HCT116 (cell line): ENCODE measurements around the gene IPO11. TPM values are rescaled to one million over a fixed set of nuclear protein-coding genes. Genes with fewer than 3 reads are reported as not detected.

Experiments
- ATAC-seq: fragments of 200-7000 bp; cut with Tn5 transposase; 2 replicates; pipeline ENCODE4 v1.9.1; 2020; ENCODE audit warnings: mild to moderate bottlenecking, moderate library complexity
- BruUV-seq: library from RNA; stranded (reverse); fragments of 400-500 nt; replicated peaks from 2 replicates; lab custom pipeline; 2021; lab: Mats Ljungman, UMichigan
- CTCF ChIA-PET: fragments of 300-600 bp; sonication (Branson Sonifier 250); formaldehyde crosslinking; loops from one replicate; lab custom pipeline; 2021; ENCODE audit warnings: antibody characterized with exemption; lab: Charles Lee
- POLR2A ChIA-PET: fragments of 300-600, 350-600 bp; sonication (Branson Sonifier 250); formaldehyde crosslinking; loops from one replicate; lab custom pipeline; 2021; ENCODE audit warnings: antibody characterized with exemption; lab: Charles Lee
- RAD21 ChIA-PET, 2 experiments: fragments of 300-600 bp; sonication (Branson Sonifier 250); formaldehyde crosslinking; loops; one replicate each; lab custom pipeline; 2023; ENCODE audit warnings: low total read pairs in 2 of 2; ENCODE audit not compliant: uncharacterized antibody in 2 of 2, unreplicated experiment in 2 of 2, low non-redundant PET in 1 of 2; lab: Charles Lee
- DNase-seq: peaks from one replicate; pipeline ENCODE4 v3.0.0-alpha.2; 2010; ENCODE audit warnings: low read depth, low spot score
- H2AFZ ChIP-seq: fragments of 200-600 bp; shearing (Covaris generic), sonication (generic); 2 replicates; pipeline ENCODE4 v1.6.1; 2017; ENCODE audit warnings: low read depth, mixed run types, mixed read lengths, antibody characterized with exemption, low read length; ENCODE audit not compliant: poor library complexity, severe bottlenecking
- H3K27ac ChIP-seq: 2 replicates; pipeline ENCODE4 v1.5.1; 2012; ENCODE audit warnings: low read depth, low read length
- H3K27me3 ChIP-seq: fragments of 200-600 bp; sonication (generic); 2 replicates; pipeline ENCODE4 v1.6.1; 2016; ENCODE audit warnings: mixed run types, low read length, mixed read lengths; ENCODE audit not compliant: insufficient read depth
- H3K36me3 ChIP-seq, 2 experiments: fragments of 200-500 bp in 1 of 2; fragments of 200-600 bp in 1 of 2; sonication (Bioruptor generic) in 1 of 2; sonication (generic) in 1 of 2; 2 replicates each; pipeline versions ENCODE4 v1.5.1 to v1.6.1; 2014 to 2016; ENCODE audit warnings: low read length in 2 of 2, inconsistent platforms in 1 of 2, mixed read lengths in 1 of 2, mixed run types in 1 of 2; ENCODE audit not compliant: insufficient read depth in 2 of 2, control insufficient read depth in 1 of 2
- H3K4me1 ChIP-seq, 2 experiments: fragments of 200-600 bp in 1 of 2; sonication (generic) in 1 of 2; 2 replicates each; pipeline versions ENCODE4 v1.5.1 to v1.6.1; 2012 to 2017; ENCODE audit warnings: low read length in 2 of 2, inconsistent platforms in 1 of 2, mild to moderate bottlenecking in 1 of 2, mixed read lengths in 1 of 2, mixed run types in 1 of 2, moderate library complexity in 1 of 2; ENCODE audit not compliant: insufficient read depth in 2 of 2, control insufficient read depth in 1 of 2
- H3K4me2 ChIP-seq: fragments of 200-600 bp; sonication (generic); 2 replicates; pipeline ENCODE4 v1.6.1; 2017; ENCODE audit warnings: mixed run types, low read length, mixed read lengths
- H3K4me3 ChIP-seq, 2 experiments: fragments of 200-600 bp in 1 of 2; sonication (generic) in 1 of 2; replicated peaks in 1 of 2; 2 replicates each; pipeline ENCODE4 v1.5.1; 2011 to 2016; ENCODE audit warnings: low read length in 2 of 2, control low read depth in 1 of 2, low read depth in 1 of 2, mild to moderate bottlenecking in 1 of 2, mixed read lengths in 1 of 2, mixed run types in 1 of 2
- H3K79me2 ChIP-seq: fragments of 200-600 bp; sonication (generic); 2 replicates; pipeline ENCODE4 v1.6.1; 2017; ENCODE audit warnings: mild to moderate bottlenecking, mixed run types, low read length, moderate library complexity, mixed read lengths; ENCODE audit not compliant: insufficient read depth
- H3K9ac ChIP-seq: fragments of 200-600 bp; sonication (generic); 2 replicates; pipeline ENCODE4 v1.6.1; 2016; ENCODE audit warnings: low read length, mixed read lengths
- H3K9me2 ChIP-seq: fragments of 200-600 bp; sonication (generic), shearing (Covaris generic); 2 replicates; pipeline ENCODE4 v1.6.1; 2017; ENCODE audit warnings: mixed run types, mild to moderate bottlenecking, moderate library complexity; ENCODE audit not compliant: insufficient read depth
- H3K9me3 ChIP-seq, 2 experiments: fragments of 200-500 bp in 1 of 2; fragments of 200-600 bp in 1 of 2; sonication (Bioruptor generic) in 1 of 2; sonication (generic) in 1 of 2; 2 replicates each; pipeline ENCODE4 v1.6.1; 2014 to 2017; ENCODE audit warnings: low read length in 2 of 2, mixed read lengths in 2 of 2, inconsistent platforms in 1 of 2, low read depth in 1 of 2, mild to moderate bottlenecking in 1 of 2, mixed run types in 1 of 2, moderate library complexity in 1 of 2; ENCODE audit not compliant: control insufficient read depth in 1 of 2, insufficient read depth in 1 of 2
- H4K20me1 ChIP-seq: fragments of 200-600 bp; sonication (generic), shearing (Covaris generic); 2 replicates; pipeline ENCODE4 v1.6.1; 2017; ENCODE audit warnings: mixed run types, mild to moderate bottlenecking, moderate library complexity; ENCODE audit not compliant: insufficient read depth
- EGR1 ChIP-seq: IDR thresholded peaks from 2 replicates; pipeline ENCODE4 v1.6.1; 2012; ENCODE audit warnings: low read depth
- ELF1 ChIP-seq: IDR thresholded peaks from 2 replicates; pipeline ENCODE4 v1.6.1; 2012; ENCODE audit warnings: low read depth, borderline replicate concordance
- EZH2 ChIP-seq: fragments of 200-600 bp; sonication (generic); IDR thresholded peaks from 2 replicates; pipeline ENCODE4 v1.6.1; 2017; ENCODE audit warnings: antibody characterized with exemption, mixed run types
- FOSL1 ChIP-seq: IDR thresholded peaks from 2 replicates; pipeline ENCODE4 v1.6.1; 2012; ENCODE audit warnings: low read depth
- JUND ChIP-seq: IDR thresholded peaks from 2 replicates; pipeline ENCODE4 v1.6.1; 2012
- POLR2AphosphoS5 ChIP-seq: IDR thresholded peaks from 2 replicates; pipeline ENCODE4 v1.6.1; 2011; ENCODE audit warnings: mild to moderate bottlenecking, low read depth, low read length, moderate library complexity
- SP1 ChIP-seq: IDR thresholded peaks from 2 replicates; pipeline ENCODE4 v1.6.1; 2012; ENCODE audit warnings: low read depth
- SRF ChIP-seq: IDR thresholded peaks from 2 replicates; pipeline ENCODE4 v1.6.1; 2012; ENCODE audit warnings: low read depth
- TCF7L2 ChIP-seq: IDR thresholded peaks from 2 replicates; pipeline ENCODE4 v1.7.0; 2011; ENCODE audit warnings: borderline replicate concordance, inconsistent platforms; ENCODE audit not compliant: insufficient read depth, insufficient read length; ENCODE audit errors: extremely low read depth
- YY1 ChIP-seq: IDR thresholded peaks from 2 replicates; pipeline ENCODE4 v1.6.1; 2011; ENCODE audit warnings: low read length, low read depth, moderate library complexity, mild to moderate bottlenecking; ENCODE audit not compliant: insufficient replicate concordance; ENCODE audit errors: extremely low read depth
- ZNF274 ChIP-seq: fragments of 200-500 bp; sonication (Bioruptor generic); IDR thresholded peaks from 2 replicates; pipeline ENCODE4 v1.6.1; 2014; ENCODE audit warnings: mild to moderate bottlenecking, low read depth, low read length, inconsistent platforms
- intact Hi-C: fragments of 100-400 bp; cut with micrococcal nuclease; formaldehyde crosslinking; loops from 2 replicates; pipeline ENCODE4 v1.10.0; 2022
- total RNA-seq: library from RNA; stranded (reverse); gene quantifications from one replicate; pipeline ENCODE4 v1.2.1, GENCODE V29; 2021; ENCODE audit not compliant: unreplicated experiment
- TF ChIP-seq, protein P1 (sequence below): IDR thresholded peaks from 2 replicates; pipeline ENCODE4 v1.6.1; 2012
- TF ChIP-seq, protein P2 (sequence below): IDR thresholded peaks from 2 replicates; pipeline ENCODE4 v1.6.1; 2011; ENCODE audit warnings: mild to moderate bottlenecking, low read length, moderate library complexity; ENCODE audit not compliant: insufficient replicate concordance; ENCODE audit errors: extremely low read depth
- TF ChIP-seq, protein P3 (sequence below), 3 experiments: fragments of 200-600 bp in 1 of 3; sonication (generic) in 1 of 3; IDR thresholded peaks in 2 of 3; conservative IDR thresholded peaks in 1 of 3; 2 replicates each; pipeline ENCODE4 v1.5.1; 2012 to 2017; ENCODE audit warnings: low read depth in 2 of 3, low read length in 2 of 3, antibody characterized with exemption in 1 of 3, borderline replicate concordance in 1 of 3, control low read depth in 1 of 3, mild to moderate bottlenecking in 1 of 3, mixed read lengths in 1 of 3, mixed run types in 1 of 3, moderate library complexity in 1 of 3; ENCODE audit not compliant: insufficient read depth in 1 of 3

Gene IPO11
- total RNA-seq, 1 experiment from 2014 or later, result 55.1 TPM

DNA sequence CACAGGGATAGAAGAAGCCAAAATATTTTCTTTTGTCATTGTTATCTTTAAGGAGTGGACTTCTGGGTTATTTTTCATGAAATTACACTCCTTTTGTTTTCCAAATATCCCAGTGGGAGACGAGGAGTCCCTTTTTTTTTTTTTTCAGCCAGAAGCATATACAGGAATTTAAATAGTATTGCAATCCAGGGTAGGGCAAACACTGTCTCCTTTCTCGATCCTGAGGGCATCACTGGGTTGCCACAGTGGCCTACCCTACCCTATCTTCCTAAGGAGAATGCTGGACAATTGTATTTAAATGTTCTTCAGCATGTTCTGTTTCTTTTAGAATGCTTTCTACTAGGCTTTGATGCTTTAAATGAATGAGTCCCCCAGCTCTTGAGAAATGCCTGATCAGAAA, 214.0 kb downstream of the IPO11 start:
- no peak overlapping the region for H3K4me3 ChIP-seq
- intact Hi-C loops, result no loop called here
- DNase-seq (no peak), ATAC-seq (no peak)
- no peaks in the 10 kb centered on the region for H3K4me1 ChIP-seq
- ChIA-PET POLR2A (no interaction called here), CTCF (no interaction called here), RAD21 (no interaction called here)
- H2AFZ ChIP-seq, result no peak overlapping the region
- H3K79me2 ChIP-seq, result no peaks in the 10 kb centered on the region
- no peak overlapping the region for H3K4me2 ChIP-seq
- no TSS peak for BruUV-seq
- no peaks in the 10 kb centered on the region for H3K27me3 ChIP-seq
- H3K9ac ChIP-seq, result no peak overlapping the region
- H3K36me3 ChIP-seq, result peaks cover 0 to 12% of the 10 kb centered on the region in 2 experiments; a peak in 2 of 4 replicates
- no peak overlapping the region for H3K27ac ChIP-seq
- H3K9me2 ChIP-seq, result no peaks in the 10 kb centered on the region
- H3K9me3 ChIP-seq, result no peaks in the 10 kb centered on the region
- TF ChIP-seq SP1, result no peak
- TF ChIP-seq EZH2, result no peak
- TF ChIP-seq SRF, result no peak
- TF ChIP-seq ZNF274, result no peak
- no peak for TF ChIP-seq POLR2AphosphoS5
- TF ChIP-seq ELF1, result no peak
- TF ChIP-seq, protein P1, sequence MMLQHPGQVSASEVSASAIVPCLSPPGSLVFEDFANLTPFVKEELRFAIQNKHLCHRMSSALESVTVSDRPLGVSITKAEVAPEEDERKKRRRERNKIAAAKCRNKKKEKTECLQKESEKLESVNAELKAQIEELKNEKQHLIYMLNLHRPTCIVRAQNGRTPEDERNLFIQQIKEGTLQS, result no peak
- TF ChIP-seq, protein P2, sequence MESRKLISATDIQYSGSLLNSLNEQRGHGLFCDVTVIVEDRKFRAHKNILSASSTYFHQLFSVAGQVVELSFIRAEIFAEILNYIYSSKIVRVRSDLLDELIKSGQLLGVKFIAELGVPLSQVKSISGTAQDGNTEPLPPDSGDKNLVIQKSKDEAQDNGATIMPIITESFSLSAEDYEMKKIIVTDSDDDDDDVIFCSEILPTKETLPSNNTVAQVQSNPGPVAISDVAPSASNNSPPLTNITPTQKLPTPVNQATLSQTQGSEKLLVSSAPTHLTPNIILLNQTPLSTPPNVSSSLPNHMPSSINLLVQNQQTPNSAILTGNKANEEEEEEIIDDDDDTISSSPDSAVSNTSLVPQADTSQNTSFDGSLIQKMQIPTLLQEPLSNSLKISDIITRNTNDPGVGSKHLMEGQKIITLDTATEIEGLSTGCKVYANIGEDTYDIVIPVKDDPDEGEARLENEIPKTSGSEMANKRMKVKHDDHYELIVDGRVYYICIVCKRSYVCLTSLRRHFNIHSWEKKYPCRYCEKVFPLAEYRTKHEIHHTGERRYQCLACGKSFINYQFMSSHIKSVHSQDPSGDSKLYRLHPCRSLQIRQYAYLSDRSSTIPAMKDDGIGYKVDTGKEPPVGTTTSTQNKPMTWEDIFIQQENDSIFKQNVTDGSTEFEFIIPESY, result no peak
- TF ChIP-seq TCF7L2, result no peak
- TF ChIP-seq YY1, result no peak
- TF ChIP-seq JUND, result no peak
- no peak for TF ChIP-seq FOSL1
- TF ChIP-seq EGR1, result no peak
- TF ChIP-seq, protein P3, sequence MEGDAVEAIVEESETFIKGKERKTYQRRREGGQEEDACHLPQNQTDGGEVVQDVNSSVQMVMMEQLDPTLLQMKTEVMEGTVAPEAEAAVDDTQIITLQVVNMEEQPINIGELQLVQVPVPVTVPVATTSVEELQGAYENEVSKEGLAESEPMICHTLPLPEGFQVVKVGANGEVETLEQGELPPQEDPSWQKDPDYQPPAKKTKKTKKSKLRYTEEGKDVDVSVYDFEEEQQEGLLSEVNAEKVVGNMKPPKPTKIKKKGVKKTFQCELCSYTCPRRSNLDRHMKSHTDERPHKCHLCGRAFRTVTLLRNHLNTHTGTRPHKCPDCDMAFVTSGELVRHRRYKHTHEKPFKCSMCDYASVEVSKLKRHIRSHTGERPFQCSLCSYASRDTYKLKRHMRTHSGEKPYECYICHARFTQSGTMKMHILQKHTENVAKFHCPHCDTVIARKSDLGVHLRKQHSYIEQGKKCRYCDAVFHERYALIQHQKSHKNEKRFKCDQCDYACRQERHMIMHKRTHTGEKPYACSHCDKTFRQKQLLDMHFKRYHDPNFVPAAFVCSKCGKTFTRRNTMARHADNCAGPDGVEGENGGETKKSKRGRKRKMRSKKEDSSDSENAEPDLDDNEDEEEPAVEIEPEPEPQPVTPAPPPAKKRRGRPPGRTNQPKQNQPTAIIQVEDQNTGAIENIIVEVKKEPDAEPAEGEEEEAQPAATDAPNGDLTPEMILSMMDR (IDR thresholded peaks at IDR 0.05 in 2 of 3, conservative IDR thresholded peaks at IDR 0.05 in 1 of 3; ENCODE audit: borderline replicate concordance in 1 of 3, insufficient read depth in 1 of 3, low read depth in 2 of 3, low read length in 2 of 3), result no peak
- no peaks in the 10 kb centered on the region for H4K20me1 ChIP-seq
